Body of pancreas (tissue), 4 donors: Measurements from ENCODE around the gene SLC5A10. TPM values are rescaled to one million over a fixed set of nuclear protein-coding genes. Genes with fewer than 3 reads are reported as not detected.

ENCODE experiments used
- ATAC-seq: fragments of 150-250 bp; one replicate; pipeline ENCODE4 v1.9.1; 2016
- DNase-seq, 4 donors: peaks; one replicate each; pipeline ENCODE4 v3.0.0-alpha.2; 2019
- H3K27ac ChIP-seq, 4 donors: fragments of 200-600 bp; sonication (generic); 1 replicate in 3 of 4; 2 replicates in 1 of 4; pipeline versions ENCODE4 v1.5.1 to v1.6.1; 2016 to 2019; ENCODE audit warnings: mild to moderate bottlenecking in 1 of 4, mixed read lengths in 1 of 4, moderate library complexity in 1 of 4
- H3K27me3 ChIP-seq, 2 donors: fragments of 200-600 bp; sonication (generic); one replicate each; pipeline ENCODE4 v1.6.0; 2016; ENCODE audit warnings: mild to moderate bottlenecking in 1 of 2
- H3K36me3 ChIP-seq, 2 donors: fragments of 200-600 bp; sonication (generic); replicated peaks in 1 of 2; 2 replicates each; pipeline ENCODE4 v1.5.1; 2016; ENCODE audit warnings: low read depth in 2 of 2; ENCODE audit not compliant: insufficient read depth in 1 of 2
- H3K4me1 ChIP-seq: fragments of 200-600 bp; sonication (generic); one replicate; pipeline ENCODE4 v1.6.0; 2016
- H3K4me3 ChIP-seq, 2 donors: fragments of 200-600 bp; sonication (generic); 1 replicate in 1 of 2; 2 replicates in 1 of 2; pipeline ENCODE4 v1.5.1; 2016 to 2019
- H3K9me3 ChIP-seq, 3 donors: fragments of 200-600 bp; sonication (generic); 1 replicate in 2 of 3; 2 replicates in 1 of 3; pipeline ENCODE4 v1.5.1; 2016
- POLR2A ChIP-seq, 3 donors: fragments of 450-650 bp; IDR thresholded peaks; one replicate each; pipeline ENCODE4 v1.6.1; 2016; ENCODE audit warnings: antibody characterized with exemption in 3 of 3, mild to moderate bottlenecking in 2 of 3
- WGBS, 2 donors: methylation state at CpG; one replicate each; pipeline ENCODE4 v1.1.5; 2017; 5-methylcytosine and 5-hydroxymethylcytosine counted together
- intact Hi-C: fragments of 100-400 bp; cut with DNase I; formaldehyde crosslinking; loops from one replicate; pipeline ENCODE4 v1.15.1; 2023
- total RNA-seq, 2 donors: library from RNA; depleted of rRNA; stranded (reverse); fragments of >200 nt; gene quantifications; one replicate each; pipeline ENCODE4 v1.1.0, GENCODE V29; 2016
- TF ChIP-seq, protein P1 (sequence below), 7 experiments: fragments of 450-650 bp in 4 of 7; fragments of 200-600 bp in 3 of 7; sonication (generic) in 3 of 7; IDR thresholded peaks; one replicate each; pipeline ENCODE4 v1.5.1; 2016 to 2019; ENCODE audit warnings: antibody characterized with exemption in 7 of 7

Gene SLC5A10
- total RNA-seq, 2 donors from 2014 or later = not detected

DNA sequence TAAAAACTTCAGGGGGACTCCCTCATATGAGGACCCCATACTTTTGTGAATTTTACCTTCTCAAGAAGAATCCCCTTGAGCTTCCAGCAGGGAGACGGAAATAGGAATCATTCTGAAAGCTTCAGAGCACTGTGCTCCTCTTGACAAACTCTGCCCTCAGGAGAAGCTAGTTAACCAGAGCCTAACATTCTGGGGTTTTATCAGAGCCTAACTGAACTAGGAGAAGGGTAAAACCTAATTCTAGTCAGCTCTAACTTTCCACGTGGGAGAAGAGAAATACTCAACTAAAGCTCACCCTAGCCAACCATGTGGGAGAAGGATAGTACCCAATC, 13.3 kb upstream of the SLC5A10 start:
- H3K9me3 ChIP-seq = no peaks in the 10 kb centered on the region
- intact Hi-C loops = no loop called here
- no peak for DNase-seq
- no peak for ATAC-seq
- no peaks in the 10 kb centered on the region for H3K4me1 ChIP-seq
- WGBS, 2 donors = 63% methylated on average over 2 of the region's 2 CpGs
- TF ChIP-seq, protein P1, sequence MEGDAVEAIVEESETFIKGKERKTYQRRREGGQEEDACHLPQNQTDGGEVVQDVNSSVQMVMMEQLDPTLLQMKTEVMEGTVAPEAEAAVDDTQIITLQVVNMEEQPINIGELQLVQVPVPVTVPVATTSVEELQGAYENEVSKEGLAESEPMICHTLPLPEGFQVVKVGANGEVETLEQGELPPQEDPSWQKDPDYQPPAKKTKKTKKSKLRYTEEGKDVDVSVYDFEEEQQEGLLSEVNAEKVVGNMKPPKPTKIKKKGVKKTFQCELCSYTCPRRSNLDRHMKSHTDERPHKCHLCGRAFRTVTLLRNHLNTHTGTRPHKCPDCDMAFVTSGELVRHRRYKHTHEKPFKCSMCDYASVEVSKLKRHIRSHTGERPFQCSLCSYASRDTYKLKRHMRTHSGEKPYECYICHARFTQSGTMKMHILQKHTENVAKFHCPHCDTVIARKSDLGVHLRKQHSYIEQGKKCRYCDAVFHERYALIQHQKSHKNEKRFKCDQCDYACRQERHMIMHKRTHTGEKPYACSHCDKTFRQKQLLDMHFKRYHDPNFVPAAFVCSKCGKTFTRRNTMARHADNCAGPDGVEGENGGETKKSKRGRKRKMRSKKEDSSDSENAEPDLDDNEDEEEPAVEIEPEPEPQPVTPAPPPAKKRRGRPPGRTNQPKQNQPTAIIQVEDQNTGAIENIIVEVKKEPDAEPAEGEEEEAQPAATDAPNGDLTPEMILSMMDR (IDR thresholded peaks at IDR 0.05) = no peak
- no peak for TF ChIP-seq POLR2A (IDR thresholded peaks at IDR 0.05)
- no peak overlapping the region for H3K27ac ChIP-seq
- H3K27me3 ChIP-seq = no peaks in the 10 kb centered on the region
- no peak overlapping the region for H3K4me3 ChIP-seq
- H3K36me3 ChIP-seq = no peaks in the 10 kb centered on the region

DNA sequence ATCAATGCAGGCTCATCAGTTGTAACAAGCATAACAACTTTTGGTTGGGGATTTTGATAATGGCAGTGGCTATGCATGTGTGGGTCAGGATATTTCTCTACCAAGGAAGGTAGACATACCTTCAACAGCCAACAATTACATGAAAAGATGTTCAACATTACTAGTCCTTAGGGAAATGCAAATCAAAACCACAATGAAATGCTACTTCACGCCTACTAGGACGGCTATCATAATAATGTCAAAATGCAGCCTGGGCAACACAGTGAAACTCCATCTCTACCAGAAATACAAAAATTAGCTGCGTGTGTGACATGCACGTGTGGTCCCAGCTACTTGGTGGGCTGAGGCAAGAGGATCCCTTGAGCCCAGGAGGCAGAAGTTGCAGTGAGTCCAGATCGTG, 7.3 kb upstream of the SLC5A10 start:
- H3K27me3 ChIP-seq = no peaks in the 10 kb centered on the region
- H3K4me1 ChIP-seq = no peaks in the 10 kb centered on the region
- H3K4me3 ChIP-seq = no peak overlapping the region
- TF ChIP-seq, protein P1 (IDR thresholded peaks at IDR 0.05) = no peak
- TF ChIP-seq POLR2A (IDR thresholded peaks at IDR 0.05) = no peak
- intact Hi-C loops = no loop called here
- no peak for ATAC-seq
- H3K27ac ChIP-seq = no peak overlapping the region
- no peaks in the 10 kb centered on the region for H3K9me3 ChIP-seq
- no peaks in the 10 kb centered on the region for H3K36me3 ChIP-seq
- 65 to 74% methylated on average over 5 of the region's 5 CpGs for WGBS, 2 donors
- DNase-seq = no peak

DNA sequence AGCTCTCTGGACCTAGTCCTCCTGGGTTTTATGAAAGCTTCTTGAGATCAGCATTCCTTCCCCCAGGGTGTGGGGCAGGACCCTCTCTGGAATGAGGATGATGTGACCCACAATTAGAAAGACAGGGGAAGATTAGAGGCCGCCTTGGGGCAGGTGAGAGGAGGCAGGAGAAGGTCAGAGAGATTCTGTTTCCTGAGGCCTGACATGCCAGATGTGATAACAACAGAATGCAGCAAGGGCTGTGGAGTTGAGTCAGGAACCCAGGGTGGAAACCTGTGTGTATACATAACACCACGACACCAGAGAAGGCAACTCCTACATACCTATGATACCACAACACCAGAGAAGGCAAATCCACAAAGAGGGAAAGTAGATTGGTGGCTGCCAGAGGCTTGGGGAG, 5.4 kb upstream of the SLC5A10 start:
- intact Hi-C loops = no loop called here
- Histone ChIP-seq H3K9me3 (no peaks in the 10 kb centered on the region), H3K4me3 (no peak overlapping the region), H3K27me3 (no peaks in the 10 kb centered on the region), H3K27ac (no peak overlapping the region), H3K4me1 (peaks cover 13% of the 10 kb centered on the region), H3K36me3 (no peaks in the 10 kb centered on the region)
- no peak for DNase-seq
- WGBS, 2 donors = 36 to 73% methylated on average over 2 of the region's 2 CpGs
- TF ChIP-seq, protein P1 (IDR thresholded peaks at IDR 0.05) = no peak
- no peak for TF ChIP-seq POLR2A (IDR thresholded peaks at IDR 0.05)
- ATAC-seq = no peak

DNA sequence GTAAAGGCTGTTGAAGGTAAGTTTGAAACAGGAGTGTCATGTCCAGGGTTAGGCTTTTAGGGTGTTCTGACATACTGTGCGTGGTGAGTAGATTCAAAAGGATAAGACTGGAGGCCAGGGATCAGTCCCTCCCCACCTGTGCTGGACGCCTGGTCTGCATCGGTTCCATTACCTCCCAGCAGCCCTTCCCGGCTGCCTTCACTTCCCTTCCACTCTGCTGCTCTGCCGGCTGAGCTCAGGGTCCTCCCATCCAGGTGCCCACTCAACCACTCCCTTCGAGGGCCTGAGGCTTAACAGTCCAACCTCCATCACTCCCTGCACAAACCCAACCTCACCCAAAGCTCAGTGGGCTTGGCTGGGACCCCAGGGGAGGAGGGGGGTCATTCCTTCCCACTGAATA, 4.1 kb upstream of the SLC5A10 start:
- H3K9me3 ChIP-seq = no peaks in the 10 kb centered on the region
- ATAC-seq = no peak
- no peaks in the 10 kb centered on the region for H3K36me3 ChIP-seq
- H3K4me3 ChIP-seq = no peak overlapping the region
- WGBS, 2 donors = 66 to 73% methylated on average over 5 to 6 of the region's 6 CpGs
- H3K27me3 ChIP-seq = no peaks in the 10 kb centered on the region
- no peak for DNase-seq
- peaks cover 15% of the 10 kb centered on the region for H3K4me1 ChIP-seq
- TF ChIP-seq, protein P1 (IDR thresholded peaks at IDR 0.05) = no peak
- no peak for TF ChIP-seq POLR2A (IDR thresholded peaks at IDR 0.05)
- intact Hi-C loops = no loop called here
- H3K27ac ChIP-seq = no peak overlapping the region

DNA sequence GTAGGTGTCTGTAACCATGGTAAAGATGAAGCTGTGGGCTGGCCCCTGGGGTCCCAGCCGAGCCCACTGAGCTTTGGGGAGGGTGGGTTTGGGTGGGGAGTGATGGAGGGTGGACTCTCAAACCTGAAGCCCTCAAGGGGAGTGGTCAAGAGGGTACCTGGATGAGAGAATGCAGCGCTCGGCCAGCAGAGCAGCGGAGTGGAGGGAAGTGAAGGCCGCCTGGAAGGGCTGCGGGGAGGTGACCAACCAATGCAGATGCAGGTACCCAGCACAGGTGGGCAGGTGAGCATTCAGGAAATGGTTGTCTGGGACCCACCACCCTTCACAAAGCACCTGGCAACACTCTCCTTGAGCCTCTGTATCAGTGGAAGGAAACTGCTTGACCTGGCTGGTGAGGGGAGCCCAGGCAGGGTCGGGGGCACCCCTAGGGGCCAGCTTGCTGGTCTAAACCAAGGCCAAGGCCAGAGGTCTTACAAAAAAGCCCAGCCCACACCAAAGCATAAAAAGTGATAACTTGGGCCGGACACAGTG, 3.4 kb upstream of the SLC5A10 start:
- no peaks in the 10 kb centered on the region for H3K9me3 ChIP-seq
- no peaks in the 10 kb centered on the region for H3K36me3 ChIP-seq
- intact Hi-C loops = no loop called here
- no peak for ATAC-seq
- H3K27me3 ChIP-seq = no peaks in the 10 kb centered on the region
- WGBS, 2 donors = 62 to 75% methylated on average over 8 of the region's 8 CpGs
- peaks cover 15% of the 10 kb centered on the region for H3K4me1 ChIP-seq
- no peak for DNase-seq
- H3K4me3 ChIP-seq = no peak overlapping the region
- no peak overlapping the region for H3K27ac ChIP-seq
- TF ChIP-seq, protein P1 (IDR thresholded peaks at IDR 0.05) = no peak
- no peak for TF ChIP-seq POLR2A (IDR thresholded peaks at IDR 0.05)
